GM12878 (cell line): Measurements from ENCODE around the gene PCBP1. TPM values are rescaled to one million over a fixed set of nuclear protein-coding genes. Genes with fewer than 3 reads are reported as not detected.

Experiments used
- ATAC-seq: fragments of 200-7000 bp; cut with Tn5 transposase; 3 replicates; pipeline ENCODE4 v1.9.1; 2020; ENCODE audit warnings: mild to moderate bottlenecking, moderate library complexity
- BruUV-seq: library from RNA; stranded (reverse); fragments of 400-500 nt; replicated peaks from 2 replicates; lab custom pipeline; 2021; lab: Mats Ljungman, UMichigan
- CTCF ChIA-PET: fragments of 300-600 bp; sonication (Branson Sonifier 250); formaldehyde crosslinking; extraction: SDS; loops from one replicate; lab custom pipeline; 2021; ENCODE audit warnings: inconsistent platforms; lab: Yijun Ruan, JAX
- POLR2A ChIA-PET: fragments of 350-600 bp; formaldehyde crosslinking; extraction: SDS; loops from one replicate; lab custom pipeline; 2021; ENCODE audit warnings: inconsistent platforms; lab: Charles Lee
- RAD21 ChIA-PET: fragments of 300-600 bp; sonication (Branson Sonifier 250); formaldehyde crosslinking; loops from one replicate; lab custom pipeline; 2023; ENCODE audit warnings: antibody characterized with exemption; ENCODE audit not compliant: unreplicated experiment; lab: Charles Lee
- SMC1A ChIA-PET: fragments of 300-600 bp; sonication (Branson Sonifier 250); formaldehyde crosslinking; loops from one replicate; lab custom pipeline; 2023; ENCODE audit not compliant: unreplicated experiment, uncharacterized antibody; lab: Charles Lee
- DNase-seq: peaks from one replicate; pipeline ENCODE4 v3.0.0-alpha.2; 2011; ENCODE audit warnings: low read depth, low spot score
- FAIRE-seq: peaks from 3 replicates; lab custom pipeline; 2011; peaks lifted over from hg19 to GRCh38; lab: Jason Lieb, UNC
- H2AFZ ChIP-seq: 2 replicates; pipeline ENCODE4 v1.6.0; 2011; ENCODE audit warnings: low read depth, low read length, control low read depth; ENCODE audit not compliant: control insufficient read depth
- H3K27ac ChIP-seq: 2 replicates; pipeline ENCODE4 v1.5.1; 2011; ENCODE audit warnings: control low read depth; ENCODE audit not compliant: control insufficient read depth, insufficient read depth
- H3K27me3 ChIP-seq, 2 experiments: replicated peaks in 1 of 2; 2 replicates each; pipeline versions ENCODE4 v1.6.0 to v1.6.1; 2011; ENCODE audit warnings: low read length in 1 of 2; ENCODE audit not compliant: control insufficient read depth in 2 of 2, insufficient read depth in 2 of 2
- H3K36me3 ChIP-seq, 2 experiments: 2 replicates each; pipeline ENCODE4 v1.5.1; 2011; ENCODE audit warnings: low read length in 1 of 2; ENCODE audit not compliant: control insufficient read depth in 2 of 2, insufficient read depth in 2 of 2
- H3K4me1 ChIP-seq: 2 replicates; pipeline ENCODE4 v1.6.1; 2011; ENCODE audit warnings: mild to moderate bottlenecking, low read length, moderate library complexity, mixed read lengths; ENCODE audit not compliant: control insufficient read depth, insufficient read depth
- H3K4me2 ChIP-seq: 2 replicates; pipeline ENCODE4 v1.6.0; 2011; ENCODE audit warnings: control low read depth; ENCODE audit not compliant: control insufficient read depth, insufficient read depth
- H3K4me3 ChIP-seq: fragments of 200-600 bp; sonication (generic); 2 replicates; pipeline ENCODE4 v1.5.1; 2016
- H3K79me2 ChIP-seq: 2 replicates; pipeline ENCODE4 v1.6.0; 2011; ENCODE audit warnings: low read length; ENCODE audit not compliant: control insufficient read depth, insufficient read depth
- H3K9ac ChIP-seq: 2 replicates; pipeline ENCODE4 v1.8.0; 2011; ENCODE audit warnings: low read length, control low read depth, mixed read lengths; ENCODE audit not compliant: control insufficient read depth, insufficient read depth
- H3K9me3 ChIP-seq: replicated peaks from 3 replicates; pipeline ENCODE4 v1.5.1; 2011; ENCODE audit warnings: mild to moderate bottlenecking, low read length; ENCODE audit not compliant: control insufficient read depth, insufficient read depth
- H4K20me1 ChIP-seq: 2 replicates; pipeline ENCODE4 v1.6.0; 2011; ENCODE audit not compliant: control insufficient read depth, insufficient read depth
- CREM ChIP-seq: IDR thresholded peaks from 2 replicates; pipeline ENCODE4 v1.6.1; 2014; ENCODE audit warnings: antibody characterized with exemption, low read depth
- ELK1 ChIP-seq: IDR thresholded peaks from 2 replicates; pipeline ENCODE4 v1.6.1; 2012; ENCODE audit warnings: low read depth, low read length, improper control_type of control experiment
- ESRRA ChIP-seq: IDR thresholded peaks from 2 replicates; pipeline ENCODE4 v1.6.1; 2012; ENCODE audit warnings: mild to moderate bottlenecking, low read length, improper control_type of control experiment
- GATAD2B ChIP-seq: fragments of 450-650 bp; conservative IDR thresholded peaks from 2 replicates; pipeline ENCODE4 v1.6.1; 2017; ENCODE audit warnings: low read depth, mild to moderate bottlenecking, moderate library complexity
- KAT2A ChIP-seq: conservative IDR thresholded peaks from 2 replicates; pipeline ENCODE4 v1.6.1; 2011; ENCODE audit warnings: low read depth, low read length; ENCODE audit not compliant: control insufficient read depth
- MAX ChIP-seq: IDR thresholded peaks from 2 replicates; pipeline ENCODE4 v1.6.1; 2012; ENCODE audit warnings: low read depth, low read length, improper control_type of control experiment
- NFYA ChIP-seq: IDR thresholded peaks from 2 replicates; pipeline ENCODE4 v1.6.1; 2011; ENCODE audit warnings: low read depth, mild to moderate bottlenecking, low read length, improper control_type of control experiment, borderline replicate concordance
- NR2F1 ChIP-seq: fragments of 450-650 bp; conservative IDR thresholded peaks from 2 replicates; pipeline ENCODE4 v1.6.1; 2017; ENCODE audit warnings: mild to moderate bottlenecking
- NRF1 ChIP-seq: conservative IDR thresholded peaks from 2 replicates; pipeline ENCODE4 v1.6.1; 2011; ENCODE audit warnings: mild to moderate bottlenecking, low read depth, low read length, improper control_type of control experiment
- PML ChIP-seq: IDR thresholded peaks from 2 replicates; pipeline ENCODE4 v1.6.1; 2012; ENCODE audit warnings: low read length, inconsistent platforms
- RBBP5 ChIP-seq: fragments of 200-600 bp; sonication (generic); conservative IDR thresholded peaks from 2 replicates; pipeline ENCODE4 v1.6.1; 2016
- SMARCA5 ChIP-seq: fragments of 450-650 bp; IDR thresholded peaks from 2 replicates; pipeline ENCODE4 v1.6.1; 2017; ENCODE audit warnings: mild to moderate bottlenecking
- TARDBP ChIP-seq: IDR thresholded peaks from 2 replicates; pipeline ENCODE4 v1.6.1; 2016; ENCODE audit warnings: borderline replicate concordance
- TCF12 ChIP-seq: IDR thresholded peaks from 2 replicates; pipeline ENCODE4 v1.6.1; 2011; ENCODE audit warnings: low read depth, mild to moderate bottlenecking, low read length
- TCF7 ChIP-seq: IDR thresholded peaks from 2 replicates; pipeline ENCODE4 v1.6.1; 2014; ENCODE audit warnings: antibody characterized with exemption, borderline replicate concordance
- ZBTB40 ChIP-seq: fragments of 450-650 bp; IDR thresholded peaks from 2 replicates; pipeline ENCODE4 v1.6.1; 2016; ENCODE audit warnings: mild to moderate bottlenecking, moderate library complexity, borderline replicate concordance
- WGBS: methylation state at CpG from one replicate; pipeline ENCODE4 v1.1.6; 2016; ENCODE audit warnings: low lambda C conversion rate; ENCODE audit not compliant: insufficient replicate concordance, insufficient coverage; ENCODE audit errors: missing lambda C conversion rate; 5-methylcytosine and 5-hydroxymethylcytosine counted together
- in situ Hi-C: fragments of 300-500 bp; cut with MboI; formaldehyde crosslinking; loops from 9 replicates; pipeline ENCODE4 v1.14.3; 2018; ENCODE audit warnings: mixed read lengths
- intact Hi-C: fragments of 100-400 bp; cut with micrococcal nuclease; formaldehyde crosslinking; loops from one replicate; pipeline ENCODE4 v1.14.2; 2022; ENCODE audit not compliant: unreplicated experiment
- polyA plus RNA-seq, 11 experiments: library from polyadenylated mRNA; depleted of rRNA in 4 of 11; unstranded in 6 of 11; stranded (reverse) in 5 of 11; fragments of >200 nt; fragmentation: Nextera tagmentation in 4 of 11; fragmentation: Illumina TruSeq in 1 of 11; extraction: Ambion mirVana in 4 of 11; extraction: Trizol in 1 of 11; gene quantifications; 1 replicate in 1 of 11; 2 replicates in 10 of 11; pipeline versions ENCODE4 v1.2.1 to v1.2.3, GENCODE V29; 2011 to 2016; ENCODE audit warnings: inconsistent platforms in 2 of 11, missing spikeins in 2 of 11, low read depth in 1 of 11
- total RNA-seq, 4 experiments: library from RNA; depleted of rRNA in 3 of 4; stranded (reverse); fragments of >200 nt in 3 of 4; fragmentation: Illumina TruSeq in 1 of 4; extraction: Trizol in 1 of 4; gene quantifications; 2 replicates each; pipeline versions ENCODE4 v1.2.1 to v1.2.3, GENCODE V29; 2013 to 2021
- TF ChIP-seq, protein P1 (sequence below): fragments of 450-650 bp; IDR thresholded peaks from 2 replicates; pipeline ENCODE4 v1.6.1; 2014; ENCODE audit warnings: mild to moderate bottlenecking
- TF ChIP-seq, protein P2 (sequence below): fragments of 450-650 bp; IDR thresholded peaks from 2 replicates; pipeline ENCODE4 v1.6.1; 2016; ENCODE audit warnings: mild to moderate bottlenecking

PCBP1 gene
- total and polyA plus RNA-seq, 10 of the 15 experiments (the other 5 are each of a cell fraction or from before 2014, with no cell fraction given): 24.4 to 494 (median 130) TPM

DNA sequence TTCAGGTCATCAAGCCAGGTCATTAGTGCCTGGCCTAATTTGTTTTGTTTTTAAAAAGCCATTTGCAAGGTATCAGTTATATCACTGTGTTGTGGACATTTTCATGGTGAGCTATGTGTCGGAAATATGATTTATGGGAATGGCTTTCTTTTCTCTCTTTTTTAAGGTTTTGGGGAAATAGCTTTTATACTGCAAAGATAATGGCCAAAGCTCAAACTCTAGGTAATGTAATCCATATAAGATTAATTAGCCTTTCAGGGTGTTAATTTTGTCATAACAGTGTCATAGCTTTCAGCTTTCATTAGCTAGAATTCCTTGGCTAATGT lies 45.8 kb downstream of the PCBP1 start:
- no peaks in the 10 kb centered on the region for H3K27me3 ChIP-seq
- H3K36me3 ChIP-seq: no peaks in the 10 kb centered on the region
- H3K9ac ChIP-seq: peak overlapping the region; percentile 95
- peak overlapping the region; percentile 67; the same call in 1 of the 2 replicates for H3K4me3 ChIP-seq
- peaks cover 43% of the 10 kb centered on the region for H3K4me1 ChIP-seq
- ATAC-seq: no peak
- DNase-seq: no peak
- 0% methylated on average over 1 of the region's 1 CpG for WGBS
- ChIA-PET CTCF (interaction anchor here (0.9 to 6.5 kb wide), 14 partner anchors 8 to 220 kb away, joined by 3 to 54 read pairs (median 10); partner anchors contain the start of gene MXD1), POLR2A (interaction anchor here (0.6 to 13.8 kb wide), 14 partner anchors 9 to 219 kb away, joined by 4 to 263 read pairs (median 18); partner anchors contain the start of genes C2orf42, MXD1 and PCBP1), RAD21 (interaction anchor here (0.6 to 10.5 kb wide), 19 partner anchors 8 to 408 kb away, joined by 3 to 181 read pairs (median 14); partner anchors contain the start of genes C2orf42, MXD1, PCBP1 and SNRNP27), SMC1A (interaction anchor here (1.1 to 13.4 kb wide), 17 partner anchors 9 to 365 kb away, joined by 3 to 311 read pairs (median 5); partner anchors contain the start of genes C2orf42, MXD1, PCBP1 and SNRPG)
- H3K4me2 ChIP-seq: peak overlapping the region; percentile 90
- in situ Hi-C loops: no loop called here
- intact Hi-C loops: loop anchor here (1.0 to 2.0 kb wide), 3 partner anchors 9 to 46 kb away; partner anchors contain the start of gene PCBP1
- no peaks in the 10 kb centered on the region for H3K9me3 ChIP-seq
- BruUV-seq: TSS peak; percentile 83
- H2AFZ ChIP-seq: peak overlapping the region; percentile 87
- peaks cover 3% of the 10 kb centered on the region for H3K79me2 ChIP-seq
- H4K20me1 ChIP-seq: no peaks in the 10 kb centered on the region
- peak overlapping the region; percentile 99 for H3K27ac ChIP-seq
- FAIRE-seq: no peak
- TF ChIP-seq RBBP5 (no peak), TARDBP (no peak), NR2F1 (peak; percentile 8; the same call in 1 of the 2 replicates), MAX (no peak), KAT2A (no peak), PML (no peak), GATAD2B (no peak), NRF1 (no peak), ELK1 (no peak), TCF7 (no peak), CREM (no peak; the same call in 1 of the 2 replicates), ESRRA (no peak), SMARCA5 (0 out of 2 replicates have a peak, but pooled peaks have one; percentile 70), ZBTB40 (no peak), TCF12 (no peak), NFYA (no peak)
- TF ChIP-seq, protein P1, sequence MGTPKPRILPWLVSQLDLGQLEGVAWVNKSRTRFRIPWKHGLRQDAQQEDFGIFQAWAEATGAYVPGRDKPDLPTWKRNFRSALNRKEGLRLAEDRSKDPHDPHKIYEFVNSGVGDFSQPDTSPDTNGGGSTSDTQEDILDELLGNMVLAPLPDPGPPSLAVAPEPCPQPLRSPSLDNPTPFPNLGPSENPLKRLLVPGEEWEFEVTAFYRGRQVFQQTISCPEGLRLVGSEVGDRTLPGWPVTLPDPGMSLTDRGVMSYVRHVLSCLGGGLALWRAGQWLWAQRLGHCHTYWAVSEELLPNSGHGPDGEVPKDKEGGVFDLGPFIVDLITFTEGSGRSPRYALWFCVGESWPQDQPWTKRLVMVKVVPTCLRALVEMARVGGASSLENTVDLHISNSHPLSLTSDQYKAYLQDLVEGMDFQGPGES: no peak
- TF ChIP-seq, protein P2, sequence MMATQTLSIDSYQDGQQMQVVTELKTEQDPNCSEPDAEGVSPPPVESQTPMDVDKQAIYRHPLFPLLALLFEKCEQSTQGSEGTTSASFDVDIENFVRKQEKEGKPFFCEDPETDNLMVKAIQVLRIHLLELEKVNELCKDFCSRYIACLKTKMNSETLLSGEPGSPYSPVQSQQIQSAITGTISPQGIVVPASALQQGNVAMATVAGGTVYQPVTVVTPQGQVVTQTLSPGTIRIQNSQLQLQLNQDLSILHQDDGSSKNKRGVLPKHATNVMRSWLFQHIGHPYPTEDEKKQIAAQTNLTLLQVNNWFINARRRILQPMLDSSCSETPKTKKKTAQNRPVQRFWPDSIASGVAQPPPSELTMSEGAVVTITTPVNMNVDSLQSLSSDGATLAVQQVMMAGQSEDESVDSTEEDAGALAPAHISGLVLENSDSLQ: peak; percentile 4; the same call in 1 of the 2 replicates
